IgD-negative memory B cell (primary cell): Measurements from ENCODE around the gene CR1L. TPM values are rescaled to one million over a fixed set of nuclear protein-coding genes. Genes with fewer than 3 reads are reported as not detected.
"Not testable (repeated sequence)": the region's sequence is repeated elsewhere in the genome, so short reads cannot be mapped to it uniquely, and the experiment has no call there.

ENCODE experiments used
- H3K27ac Mint-ChIP-seq, 3 donors: one replicate each; pipeline ENCODE4 v1.8.0; 2020 to 2022; ENCODE audit warnings: mild to moderate bottlenecking in 3 of 3, mixed read lengths in 3 of 3, moderate library complexity in 1 of 3
- H3K27me3 Mint-ChIP-seq: one replicate; pipeline ENCODE4 v1.8.0; 2021; ENCODE audit warnings: mixed read lengths
- H3K36me3 Mint-ChIP-seq: one replicate; pipeline ENCODE4 v1.8.0; 2020; ENCODE audit warnings: mild to moderate bottlenecking, mixed read lengths
- H3K4me1 Mint-ChIP-seq, 3 donors: one replicate each; pipeline ENCODE4 v1.8.0; 2020 to 2022; ENCODE audit warnings: mixed read lengths in 3 of 3, mild to moderate bottlenecking in 1 of 3
- H3K4me3 Mint-ChIP-seq, 4 donors: one replicate each; pipeline ENCODE4 v1.8.0; 2020 to 2022; ENCODE audit warnings: mild to moderate bottlenecking in 4 of 4, mixed read lengths in 4 of 4, moderate library complexity in 3 of 4
- H3K9me3 Mint-ChIP-seq, 3 donors: one replicate each; pipeline ENCODE4 v1.8.0; 2020 to 2021; ENCODE audit warnings: mixed read lengths in 3 of 3, mild to moderate bottlenecking in 1 of 3
- polyA plus RNA-seq: library from polyadenylated mRNA; unstranded; fragments of 300-500 nt; fragmentation: Illumina TruSeq; gene quantifications from one replicate; pipeline ENCODE4 v1.2.3, GENCODE V29; 2021

Gene CR1L
- polyA plus RNA-seq, 1 donor from 2014 or later: not detected

DNA sequence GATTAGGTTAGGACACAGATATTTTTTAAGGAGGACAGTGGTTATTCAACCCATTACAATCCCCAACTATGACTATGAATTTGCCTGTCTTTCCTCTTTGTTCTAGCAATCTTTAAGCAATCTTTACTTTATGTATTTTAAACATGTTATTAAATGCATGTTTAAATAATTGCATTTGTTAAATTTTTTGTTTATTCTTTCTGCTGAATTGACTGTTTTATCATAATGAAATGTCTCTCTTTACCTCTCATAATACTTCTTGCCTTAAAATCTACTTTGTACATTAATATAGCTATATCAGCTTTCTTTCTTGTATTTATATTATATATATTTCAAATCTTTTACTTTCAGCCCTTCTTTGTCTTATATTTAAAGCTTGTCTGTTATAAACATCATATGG is 46.1 kb downstream of the CR1L start:
- H3K4me3 Mint-ChIP-seq: no peak overlapping the region
- H3K27me3 Mint-ChIP-seq: peaks cover 7% of the 10 kb centered on the region
- no peak overlapping the region for H3K27ac Mint-ChIP-seq
- peaks cover 0 to 1% (median 0%) of the 10 kb centered on the region in 3 donors for H3K9me3 Mint-ChIP-seq
- H3K4me1 Mint-ChIP-seq: no peaks in the 10 kb centered on the region
- H3K36me3 Mint-ChIP-seq: no peaks in the 10 kb centered on the region

DNA sequence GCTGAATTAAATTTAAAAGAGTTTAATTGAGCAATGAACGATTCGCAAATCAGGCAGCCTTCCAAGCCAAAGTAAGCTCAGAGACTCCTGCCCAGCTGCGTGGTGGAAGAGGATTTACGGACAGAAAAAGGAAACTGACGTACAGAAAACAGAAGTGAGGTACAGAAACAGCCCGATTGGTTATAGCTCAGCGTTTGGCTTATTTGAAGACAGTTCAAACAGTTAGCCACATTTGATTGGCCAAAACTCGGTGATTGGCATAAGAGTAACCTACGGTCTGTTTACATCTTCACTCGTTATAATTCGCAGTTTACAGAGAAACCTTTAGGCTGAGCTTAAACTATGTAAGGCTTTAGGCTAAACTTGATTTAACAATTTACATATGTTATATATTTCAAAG is 46.9 kb downstream of the CR1L start:
- Mint-ChIP-seq H3K36me3 (no peaks in the 10 kb centered on the region), H3K4me1 (no peaks in the 10 kb centered on the region), H3K4me3 (no peak overlapping the region), H3K27me3 (peaks cover 7% of the 10 kb centered on the region), H3K9me3 (no peaks in the 10 kb centered on the region), H3K27ac (no peak overlapping the region)

DNA sequence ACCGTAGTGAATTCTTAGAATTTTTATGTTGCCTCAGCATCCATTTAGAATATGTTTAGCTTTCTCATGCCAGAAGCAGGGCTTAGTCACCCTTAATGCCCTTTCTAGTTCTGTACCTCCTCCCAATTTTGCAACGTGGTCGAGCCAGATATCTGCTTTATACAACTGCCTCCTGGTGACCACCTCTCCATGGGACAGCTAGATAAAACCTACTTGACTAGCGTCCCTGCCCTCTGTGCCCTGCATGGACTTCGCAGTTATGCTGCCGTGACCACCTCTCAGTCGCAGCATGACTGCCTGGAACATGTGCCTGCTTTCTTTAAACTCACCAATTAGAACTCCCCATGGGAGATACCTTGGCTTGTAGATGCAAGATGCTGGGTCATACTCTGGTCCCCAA is 47.4 kb downstream of the CR1L start:
- not testable (repeated sequence) for H3K27me3 Mint-ChIP-seq, H3K36me3 Mint-ChIP-seq, H3K4me3 Mint-ChIP-seq, H3K9me3 Mint-ChIP-seq, H3K4me1 Mint-ChIP-seq, H3K27ac Mint-ChIP-seq

DNA sequence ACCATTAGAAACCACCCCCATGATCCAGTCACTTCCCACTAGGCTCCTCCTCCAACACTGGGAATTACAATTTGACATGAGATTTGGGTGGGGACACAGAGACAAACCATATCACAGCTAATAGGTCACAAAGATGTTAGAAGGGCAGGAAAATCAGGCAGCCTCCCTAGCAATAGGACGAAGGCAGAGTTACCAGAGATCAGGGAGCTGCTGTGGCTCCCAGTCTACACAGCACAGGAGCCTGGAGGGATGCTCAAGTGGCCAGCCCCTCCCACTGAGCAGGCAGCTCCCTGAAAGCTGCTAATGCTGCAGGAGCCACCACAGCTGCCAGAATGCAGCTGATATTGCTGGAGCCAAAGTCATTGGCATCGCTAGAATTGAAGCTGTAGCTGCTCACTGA is 51.0 kb downstream of the CR1L start:
- H3K4me1 Mint-ChIP-seq: no peaks in the 10 kb centered on the region
- H3K27ac Mint-ChIP-seq: no peak overlapping the region
- no peaks in the 10 kb centered on the region for H3K9me3 Mint-ChIP-seq
- H3K27me3 Mint-ChIP-seq: peaks cover 7% of the 10 kb centered on the region
- H3K36me3 Mint-ChIP-seq: no peaks in the 10 kb centered on the region
- H3K4me3 Mint-ChIP-seq: no peak overlapping the region

DNA sequence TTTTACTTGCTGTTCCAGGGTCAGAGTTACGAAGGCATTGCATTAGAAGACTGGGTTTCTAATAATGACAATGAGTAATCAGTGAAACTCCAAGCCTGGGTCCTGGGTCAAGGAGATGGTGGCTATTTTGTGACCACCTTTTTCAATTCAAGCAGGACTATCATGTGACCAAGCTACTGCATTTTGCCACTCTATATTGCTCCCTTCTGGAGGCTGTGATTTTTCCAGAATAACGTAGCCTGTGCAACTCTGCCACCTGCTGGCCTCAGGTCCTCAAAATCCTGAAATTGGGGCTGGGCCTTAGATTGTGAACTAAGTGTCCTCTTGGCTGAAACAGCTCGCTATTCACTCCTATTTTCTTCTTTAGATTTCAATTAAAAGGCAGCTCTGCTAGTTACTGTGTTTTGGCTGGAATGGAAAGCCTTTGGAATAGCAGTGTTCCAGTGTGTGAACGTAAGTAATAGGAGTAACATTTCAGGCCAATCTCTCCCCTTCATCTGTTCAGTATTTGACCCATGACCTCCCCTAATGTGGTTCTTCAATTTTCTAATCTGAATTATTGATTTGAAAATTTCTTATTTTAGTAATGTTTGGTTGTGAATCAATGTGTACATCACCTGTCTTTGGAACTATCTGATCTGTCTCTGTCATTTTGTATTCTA is 54.0 kb downstream of the CR1L start:
- Mint-ChIP-seq H3K27ac (no peak overlapping the region), H3K4me3 (no peak overlapping the region), H3K36me3 (peaks cover under 1% of the 10 kb centered on the region), H3K27me3 (peaks cover 6% of the 10 kb centered on the region), H3K9me3 (no peaks in the 10 kb centered on the region), H3K4me1 (no peaks in the 10 kb centered on the region)

DNA sequence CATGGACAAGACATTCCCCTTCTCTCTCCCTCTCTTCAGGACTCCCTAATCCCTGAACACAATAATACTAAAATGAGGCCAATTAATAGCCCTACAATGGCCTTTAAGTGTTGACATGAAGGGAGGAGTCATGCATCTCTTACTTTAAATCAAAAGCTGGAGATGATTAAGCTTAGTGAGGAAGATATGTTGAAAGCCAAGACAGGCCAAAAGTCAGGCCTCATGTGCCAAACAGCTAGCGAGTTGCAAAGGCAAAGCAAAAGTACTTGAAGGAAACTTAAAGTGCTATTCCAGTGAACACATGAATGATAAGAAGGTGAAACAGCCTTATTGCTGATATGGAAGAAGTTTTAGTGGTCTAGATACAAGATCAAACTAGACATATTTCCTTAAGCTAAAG is 57.4 kb downstream of the CR1L start:
- Mint-ChIP-seq H3K4me3 (no peak overlapping the region), H3K27ac (no peak overlapping the region), H3K27me3 (peaks cover 5% of the 10 kb centered on the region)

DNA sequence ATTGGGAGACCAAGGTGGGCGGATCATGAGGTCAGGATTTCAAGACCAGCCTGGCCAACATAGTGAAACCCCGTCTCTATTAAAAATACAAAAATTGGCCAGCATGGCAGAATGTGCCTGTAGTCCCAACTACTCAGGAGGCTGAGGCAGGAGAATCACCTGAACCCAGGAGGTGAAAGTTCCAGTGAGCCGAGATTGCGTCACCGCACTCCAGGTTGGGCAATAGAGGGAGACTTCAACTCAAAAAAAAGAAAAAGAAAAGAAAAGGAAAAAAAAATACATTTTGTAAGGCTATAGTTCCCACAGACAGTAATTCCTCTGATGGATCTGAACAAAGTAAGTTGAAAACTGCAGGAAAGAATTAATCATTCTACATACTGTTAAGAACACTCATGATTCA is 58.8 kb downstream of the CR1L start:
- no peaks in the 10 kb centered on the region for H3K9me3 Mint-ChIP-seq
- peaks cover 3% of the 10 kb centered on the region for H3K36me3 Mint-ChIP-seq
- H3K27ac Mint-ChIP-seq: no peak overlapping the region
- peaks cover 0 to 2% (median 0%) of the 10 kb centered on the region in 3 donors for H3K4me1 Mint-ChIP-seq
- peaks cover 5% of the 10 kb centered on the region for H3K27me3 Mint-ChIP-seq
- no peak overlapping the region for H3K4me3 Mint-ChIP-seq

More for the DNA sequence above, 57.4 kb downstream of the CR1L start:
- Mint-ChIP-seq H3K4me1 (no peaks in the 10 kb centered on the region), H3K36me3 (peaks cover 3% of the 10 kb centered on the region), H3K9me3 (no peaks in the 10 kb centered on the region)

DNA sequence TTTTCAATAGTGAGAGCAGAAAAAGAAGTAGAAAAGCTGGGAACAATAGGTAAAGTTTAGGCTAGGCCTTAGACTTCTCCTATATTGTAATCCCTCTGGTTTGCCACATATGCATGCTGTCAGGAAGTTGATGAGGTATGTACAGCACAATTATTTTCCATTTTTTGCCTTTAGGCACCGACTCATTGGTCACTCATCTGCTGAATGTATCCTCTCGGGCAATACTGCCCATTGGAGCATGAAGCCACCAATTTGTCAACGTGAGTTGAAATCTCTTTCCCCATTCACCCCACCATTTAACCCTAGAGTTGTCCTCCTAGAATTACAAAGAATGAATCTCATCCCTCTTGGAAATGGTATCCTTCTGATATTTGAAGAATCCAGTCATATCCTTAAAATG is 63.1 kb downstream of the CR1L start:
- H3K9me3 Mint-ChIP-seq, H3K27me3 Mint-ChIP-seq, H3K4me1 Mint-ChIP-seq, H3K4me3 Mint-ChIP-seq, H3K36me3 Mint-ChIP-seq, H3K27ac Mint-ChIP-seq: not testable (repeated sequence)

DNA sequence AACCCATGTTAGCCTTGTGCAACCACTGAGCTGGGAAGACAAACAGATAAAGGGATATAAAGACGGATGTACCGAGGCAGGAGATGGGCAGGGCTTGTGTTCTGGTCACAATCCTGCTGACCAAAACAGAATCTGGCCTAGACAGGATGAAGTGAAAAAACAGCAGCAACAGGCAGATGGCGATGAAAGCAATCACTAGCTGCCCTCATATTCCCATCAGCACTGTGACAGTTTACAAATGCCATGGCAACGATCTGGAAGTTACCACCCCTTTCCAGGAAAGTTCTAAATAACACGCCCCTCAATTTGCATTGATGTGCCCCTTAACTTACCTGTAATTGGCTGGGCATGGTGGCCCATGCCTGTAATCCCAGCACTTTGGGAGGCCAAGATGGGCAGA is 66.4 kb downstream of the CR1L start:
- no peak overlapping the region for H3K4me3 Mint-ChIP-seq
- H3K9me3 Mint-ChIP-seq: peaks cover 0 to 4% (median 0%) of the 10 kb centered on the region in 3 donors
- no peak overlapping the region for H3K27ac Mint-ChIP-seq

DNA sequence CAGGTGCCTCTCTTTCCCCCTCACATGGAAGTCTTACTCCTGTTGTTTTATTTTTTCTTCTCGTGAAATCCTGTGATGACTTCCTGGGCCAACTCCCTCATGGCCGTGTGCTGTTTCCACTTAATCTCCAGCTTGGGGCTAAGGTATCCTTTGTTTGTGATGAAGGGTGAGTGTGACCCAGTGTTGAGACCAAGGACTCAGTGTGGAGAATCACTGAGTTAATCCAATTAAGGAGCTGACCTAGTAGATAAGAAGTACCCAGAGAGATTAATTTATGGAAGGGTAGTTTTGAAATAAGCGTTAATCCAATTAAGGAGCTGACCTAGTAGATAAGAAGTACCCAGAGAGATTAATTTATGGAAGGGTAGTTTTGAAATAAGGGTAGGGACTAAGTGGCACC is 67.8 kb downstream of the CR1L start:
- not testable (repeated sequence) for H3K4me1 Mint-ChIP-seq, H3K4me3 Mint-ChIP-seq, H3K9me3 Mint-ChIP-seq, H3K27me3 Mint-ChIP-seq, H3K36me3 Mint-ChIP-seq, H3K27ac Mint-ChIP-seq

More for the DNA sequence above, 66.4 kb downstream of the CR1L start:
- peaks cover 6% of the 10 kb centered on the region for H3K36me3 Mint-ChIP-seq
- H3K4me1 Mint-ChIP-seq: peaks cover 0 to 2% (median 0%) of the 10 kb centered on the region in 3 donors
- no peaks in the 10 kb centered on the region for H3K27me3 Mint-ChIP-seq

DNA sequence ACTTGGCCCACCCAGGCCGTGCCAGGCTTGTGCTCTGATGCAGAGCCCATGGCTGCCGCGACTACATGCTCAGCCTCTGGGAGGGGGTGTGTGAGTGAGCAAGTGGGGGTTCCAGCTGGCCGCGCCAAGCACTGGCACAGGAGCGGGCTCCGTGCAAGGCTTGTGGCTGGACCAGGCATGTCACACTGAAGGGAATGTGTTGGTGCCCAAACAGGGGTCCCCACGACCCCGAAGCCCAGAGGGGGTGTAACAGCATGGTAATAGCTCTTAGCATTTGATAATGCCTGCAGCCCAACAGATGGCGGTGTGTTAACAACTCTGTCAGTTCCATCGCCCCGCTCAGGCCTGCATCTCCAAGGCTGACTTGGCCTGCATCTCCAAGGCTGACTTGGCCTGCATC is 68.6 kb downstream of the CR1L start:
- Mint-ChIP-seq H3K9me3 (peaks cover 0 to 4% (median 0%) of the 10 kb centered on the region in 3 donors), H3K27ac (no peak overlapping the region), H3K27me3 (no peaks in the 10 kb centered on the region), H3K4me3 (no peak overlapping the region), H3K4me1 (no peaks in the 10 kb centered on the region), H3K36me3 (peaks cover 6% of the 10 kb centered on the region)

DNA sequence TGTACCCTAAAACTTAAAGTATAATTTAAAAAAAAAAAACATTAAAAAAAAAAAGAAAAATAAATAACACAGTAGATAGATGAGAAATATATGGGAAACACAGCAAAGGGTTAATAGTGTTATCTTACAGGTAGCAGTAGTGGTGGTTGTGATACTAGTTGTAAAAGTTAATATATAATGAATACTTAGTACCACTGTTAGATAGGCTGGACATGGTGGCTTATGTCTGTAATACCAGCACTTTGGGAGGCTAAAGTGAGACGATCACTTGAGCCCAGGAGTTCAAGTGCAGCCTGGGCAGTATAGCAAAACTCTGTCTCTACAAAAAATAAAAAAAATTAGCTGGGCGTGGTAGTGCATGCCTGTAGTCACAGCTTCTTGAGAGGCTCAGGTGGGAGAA is 74.3 kb downstream of the CR1L start:
- Mint-ChIP-seq H3K9me3 (peaks cover 0 to 2% (median 0%) of the 10 kb centered on the region in 3 donors), H3K27me3 (no peaks in the 10 kb centered on the region), H3K36me3 (peaks cover 4% of the 10 kb centered on the region), H3K27ac (no peak overlapping the region), H3K4me1 (no peaks in the 10 kb centered on the region), H3K4me3 (no peak overlapping the region)

DNA sequence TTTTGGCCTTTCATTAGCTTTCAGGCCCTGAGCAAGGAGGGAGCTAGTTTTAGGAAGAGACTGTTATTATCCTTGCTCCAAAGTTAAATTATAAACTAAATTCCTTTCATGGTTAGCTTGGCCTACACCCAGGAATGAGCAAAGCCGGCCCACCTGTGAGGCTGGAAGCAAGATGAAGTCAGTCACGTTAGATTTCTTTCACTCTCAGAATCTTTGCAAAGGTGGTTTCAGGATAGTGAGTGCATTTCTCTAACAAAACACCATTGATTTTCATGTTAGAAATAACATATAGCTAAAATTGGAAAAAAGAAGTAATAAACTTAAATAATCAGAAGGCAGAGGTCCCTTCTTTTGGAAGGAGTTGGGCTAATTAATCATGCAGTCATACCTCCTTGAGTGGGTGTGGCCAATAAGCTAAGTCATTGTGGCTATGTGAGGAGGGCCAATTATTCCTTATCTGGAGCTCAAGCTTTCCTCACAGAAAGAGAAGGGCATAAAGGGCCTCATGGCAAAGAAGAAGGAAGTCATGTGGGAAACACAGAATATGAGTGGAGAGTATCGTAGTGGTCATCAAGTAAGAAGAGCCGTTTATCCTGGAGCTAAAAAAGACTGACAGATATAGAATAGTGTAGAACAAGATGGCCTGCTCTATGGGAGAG is 83.4 kb downstream of the CR1L start:
- peaks cover 0 to 13% (median 0%) of the 10 kb centered on the region in 3 donors for H3K9me3 Mint-ChIP-seq
- not testable (repeated sequence) for H3K4me3 Mint-ChIP-seq, H3K27me3 Mint-ChIP-seq, H3K27ac Mint-ChIP-seq, H3K36me3 Mint-ChIP-seq, H3K4me1 Mint-ChIP-seq

DNA sequence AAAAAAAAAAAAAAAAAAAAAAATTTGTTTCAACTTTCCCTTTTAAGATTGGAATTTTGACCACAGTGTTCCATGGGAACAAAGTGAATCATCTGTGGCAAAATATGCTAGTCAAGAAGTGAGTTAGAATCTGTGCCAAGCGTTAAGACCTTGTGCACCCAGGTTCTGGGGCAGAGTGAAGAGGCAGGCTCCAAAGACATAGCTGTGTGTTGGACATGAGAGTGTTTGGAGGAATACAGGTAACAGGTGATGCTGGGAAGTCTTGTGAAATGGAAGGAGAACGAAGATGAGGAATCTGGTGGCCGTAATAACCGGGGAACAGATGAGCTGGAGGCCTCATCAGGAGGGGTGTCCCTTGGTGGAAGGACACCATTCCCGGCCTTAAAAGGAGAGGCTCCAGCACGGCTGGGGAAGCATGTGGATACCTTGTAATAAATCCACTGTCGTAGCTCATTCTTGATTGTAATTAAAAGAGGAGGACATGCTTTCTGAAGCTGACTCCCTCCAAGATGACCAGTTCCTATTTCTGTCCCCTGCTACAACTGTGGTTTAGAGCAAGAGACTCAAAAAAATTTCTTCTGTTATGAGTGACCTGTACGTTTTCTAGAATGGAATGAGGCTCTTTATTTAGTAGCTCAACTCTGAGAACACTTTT is 92.7 kb downstream of the CR1L start:
- H3K9me3 Mint-ChIP-seq, H3K36me3 Mint-ChIP-seq, H3K27ac Mint-ChIP-seq, H3K27me3 Mint-ChIP-seq, H3K4me1 Mint-ChIP-seq, H3K4me3 Mint-ChIP-seq: not testable (repeated sequence)

DNA sequence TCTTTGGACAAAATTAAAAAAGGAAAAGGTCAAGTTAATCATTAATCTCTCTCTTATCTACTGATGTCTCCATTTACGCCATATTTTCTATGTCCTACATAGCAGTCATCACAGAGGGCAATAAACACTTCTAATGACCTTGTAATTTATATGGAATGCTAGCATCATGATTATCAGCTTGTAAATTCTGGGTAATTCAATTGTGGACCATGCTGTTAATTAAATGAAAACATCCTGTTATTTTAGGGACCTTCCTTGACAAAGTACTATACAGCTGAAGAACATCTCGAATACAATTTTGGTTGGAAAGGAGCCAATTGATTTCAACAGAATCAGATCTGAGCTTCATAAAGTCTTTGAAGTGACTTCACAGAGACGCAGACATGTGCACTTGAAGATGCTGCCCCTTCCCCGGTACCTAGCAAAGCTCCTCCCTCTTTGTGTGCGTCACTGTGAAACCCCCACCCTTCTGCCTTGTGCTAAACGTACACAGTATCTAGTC is 93.3 kb downstream of the CR1L start:
- not testable (repeated sequence) for H3K9me3 Mint-ChIP-seq, H3K27ac Mint-ChIP-seq, H3K27me3 Mint-ChIP-seq, H3K4me3 Mint-ChIP-seq, H3K36me3 Mint-ChIP-seq, H3K4me1 Mint-ChIP-seq

DNA sequence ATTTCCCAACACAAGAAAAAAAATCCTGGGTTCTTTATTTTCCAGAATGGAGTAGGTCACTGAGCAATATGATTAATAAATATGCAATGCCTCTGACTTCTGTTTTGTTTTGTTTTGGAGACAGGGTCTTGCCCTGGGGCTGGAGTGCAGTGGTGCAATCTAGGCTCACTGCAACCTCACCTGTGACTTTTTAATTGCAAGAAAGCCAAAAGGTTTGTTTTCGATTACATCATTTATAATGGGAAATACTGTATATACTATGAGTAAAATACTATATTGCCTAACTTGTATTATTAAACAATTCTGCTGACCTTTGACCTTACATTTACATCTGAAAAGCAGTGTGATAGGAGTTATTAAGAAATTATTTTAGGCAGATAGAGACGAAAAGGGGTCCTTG is 95.3 kb downstream of the CR1L start:
- Mint-ChIP-seq H3K4me3 (no peak overlapping the region), H3K36me3 (no peaks in the 10 kb centered on the region), H3K27me3 (no peaks in the 10 kb centered on the region), H3K4me1 (no peaks in the 10 kb centered on the region), H3K27ac (no peak overlapping the region), H3K9me3 (no peaks in the 10 kb centered on the region)
